Embryonic facial prominence (tissue), 1 donor: ENCODE results near the gene FASTKD3.
"Not testable (repeated sequence)": the region's sequence is repeated elsewhere in the genome, so short reads cannot be mapped to it uniquely, and the experiment has no call there.

Experiments used
- DNase-seq: peaks from one replicate; pipeline ENCODE4 v3.0.0-alpha.2; 2016; ENCODE audit errors: extremely low spot score

The FASTKD3 gene

GRCh38 chr5:7868773-7869473, at the start of gene FASTKD3, which contains the start of gene MTRR:
FASTKD3 (minus strand) TSS chr5:7869031; CDS start chr5:7868083, 948 bp downstream.
MTRR (plus strand) TSS chr5:7869148; CDS start chr5:7870795, 1,647 bp downstream.
- peak; percentile 84 for DNase-seq

- DNase-seq: no peak
Observed at GRCh38 chr5:7917130-7918123, 48.6 kb upstream of the FASTKD3 start.

- no peak for DNase-seq
Observed at GRCh38 chr5:7916171-7916804, 47.5 kb upstream of the FASTKD3 start.

- DNase-seq: not testable (repeated sequence)
Observed at GRCh38 chr5:7911429-7911771, 42.6 kb upstream of the FASTKD3 start.

GRCh38 chr5:7910738-7911428, 42.1 kb upstream of the FASTKD3 start:
- no peak for DNase-seq

- DNase-seq: no peak
Observed at GRCh38 chr5:7908317-7908716, 39.5 kb upstream of the FASTKD3 start.

- no peak for DNase-seq
Observed at GRCh38 chr5:7907612-7908011, 38.8 kb upstream of the FASTKD3 start.

GRCh38 chr5:7904170-7904569, 35.3 kb upstream of the FASTKD3 start:
- no peak for DNase-seq

- no peak for DNase-seq
Observed at GRCh38 chr5:7902666-7903625, 34.1 kb upstream of the FASTKD3 start.

GRCh38 chr5:7902201-7902600, 33.4 kb upstream of the FASTKD3 start:
- DNase-seq: no peak

- no peak for DNase-seq
Observed at GRCh38 chr5:7897014-7897600, 28.3 kb upstream of the FASTKD3 start.

GRCh38 chr5:7894860-7895259, 26.0 kb upstream of the FASTKD3 start:
- DNase-seq: no peak

GRCh38 chr5:7894439-7894838, 25.6 kb upstream of the FASTKD3 start:
- DNase-seq: no peak

GRCh38 chr5:7888901-7889300, 20.1 kb upstream of the FASTKD3 start:
- no peak for DNase-seq

GRCh38 chr5:7886849-7887475, 18.1 kb upstream of the FASTKD3 start:
- DNase-seq: peak; percentile 54

GRCh38 chr5:7884491-7885267, 15.8 kb upstream of the FASTKD3 start:
- DNase-seq: no peak

- DNase-seq: no peak
Observed at GRCh38 chr5:7882926-7883325, 14.1 kb upstream of the FASTKD3 start.

GRCh38 chr5:7881816-7882215, 13.0 kb upstream of the FASTKD3 start:
- no peak for DNase-seq

GRCh38 chr5:7881091-7881490, 12.3 kb upstream of the FASTKD3 start:
- DNase-seq: no peak
